Mucosa of descending colon (tissue), 3 donors: ENCODE data around the gene MRPL57. TPM values are rescaled to one million over a fixed set of nuclear protein-coding genes. Genes with fewer than 3 reads are reported as not detected.
"Not testable (repeated sequence)": the region's sequence is repeated elsewhere in the genome, so short reads cannot be mapped to it uniquely, and the experiment has no call there.

Experiments
- ATAC-seq: fragments of 200-7000 bp; cut with Tn5 transposase; one replicate; pipeline ENCODE4 v1.9.1; 2020; ENCODE audit warnings: mild to moderate bottlenecking, moderate library complexity
- DNase-seq, 3 donors: peaks; one replicate each; pipeline ENCODE4 v3.0.0-alpha.2; 2020
- H3K36me3 ChIP-seq: fragments of 200-600 bp; one replicate; pipeline ENCODE4 v1.8.0; 2021; ENCODE audit warnings: low read depth, mild to moderate bottlenecking
- H3K4me1 ChIP-seq: fragments of 200-600 bp; one replicate; pipeline ENCODE4 v1.8.0; 2021; ENCODE audit warnings: low read depth, mild to moderate bottlenecking
- H3K4me3 ChIP-seq: fragments of 200-600 bp; one replicate; pipeline ENCODE4 v1.8.0; 2021; ENCODE audit warnings: mild to moderate bottlenecking
- H3K9me3 ChIP-seq: fragments of 200-600 bp; one replicate; pipeline ENCODE4 v1.8.0; 2021; ENCODE audit warnings: mild to moderate bottlenecking
- CTCF ChIP-seq: fragments of 200-600 bp; IDR thresholded peaks from one replicate; pipeline ENCODE4 v1.8.0; 2022; ENCODE audit warnings: antibody characterized with exemption, mild to moderate bottlenecking
- intact Hi-C, 2 donors: fragments of 100-400 bp; cut with DNase I in 1 of 2; cut with micrococcal nuclease in 1 of 2; formaldehyde crosslinking; loops; one replicate each; pipeline versions ENCODE4 v1.11.0 to v1.11.1; 2022; cut with DNase I, micrococcal nuclease
- total RNA-seq, 3 donors: library from RNA; stranded (reverse); fragmentation: NEBNext Ultra II Directional in 2 of 3; extraction: Animal tissue kit (Norgen Biotek cat#: 25700) in 2 of 3; gene quantifications; one replicate each; pipeline versions ENCODE4 v1.2.1 to v1.2.4, GENCODE V29; 2021 to 2023
- donor health status: DM: no; HTN: no; CAD: no; lungs with moderate emphysema.
- donor health status: DM: no; HTN: no; CAD: no.
- donor health status: DM: no; HTN: yes; CAD: no.

Gene MRPL57
- total RNA-seq, 3 donors from 2014 or later = 11.9 to 16.1 (median 13.8) TPM

DNA sequence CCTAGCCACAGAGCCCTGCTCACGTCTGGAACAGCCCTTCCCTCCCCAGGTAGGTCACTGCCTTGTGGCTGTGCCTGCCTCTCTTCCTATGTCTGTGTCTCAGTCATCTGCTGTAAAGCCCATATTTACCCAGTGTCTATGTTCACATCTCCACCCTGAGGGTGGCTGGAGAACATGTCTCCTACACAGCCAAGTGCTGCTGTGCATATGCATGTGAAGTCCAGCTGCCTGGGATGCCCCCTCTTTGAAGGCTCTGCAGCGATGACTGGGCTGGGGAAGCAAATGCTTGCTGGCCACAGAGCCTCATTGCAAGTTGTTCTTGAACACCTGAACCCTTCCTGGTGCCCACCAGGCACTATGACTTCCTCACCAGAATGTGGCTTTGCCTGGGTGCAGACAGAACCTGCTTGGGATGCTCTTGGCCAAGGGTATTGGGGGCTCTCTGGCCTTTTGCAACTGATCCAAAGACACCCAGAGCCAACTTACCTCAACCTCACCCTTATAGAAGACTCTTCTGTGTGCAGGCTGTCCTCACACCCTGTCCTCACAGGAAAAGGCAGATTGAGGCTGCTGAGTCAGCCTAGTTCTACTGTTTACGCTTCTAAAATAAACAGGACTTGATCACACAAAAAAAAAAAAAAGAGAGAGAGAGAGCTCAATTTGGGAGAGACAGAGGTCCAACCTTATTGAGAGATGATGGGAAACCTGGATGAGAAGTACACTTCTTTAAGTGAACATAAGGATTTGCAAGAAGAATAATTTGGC, 26.5 kb downstream of the MRPL57 start:
- no peak overlapping the region for H3K4me3 ChIP-seq
- intact Hi-C loops = no loop called here

DNA sequence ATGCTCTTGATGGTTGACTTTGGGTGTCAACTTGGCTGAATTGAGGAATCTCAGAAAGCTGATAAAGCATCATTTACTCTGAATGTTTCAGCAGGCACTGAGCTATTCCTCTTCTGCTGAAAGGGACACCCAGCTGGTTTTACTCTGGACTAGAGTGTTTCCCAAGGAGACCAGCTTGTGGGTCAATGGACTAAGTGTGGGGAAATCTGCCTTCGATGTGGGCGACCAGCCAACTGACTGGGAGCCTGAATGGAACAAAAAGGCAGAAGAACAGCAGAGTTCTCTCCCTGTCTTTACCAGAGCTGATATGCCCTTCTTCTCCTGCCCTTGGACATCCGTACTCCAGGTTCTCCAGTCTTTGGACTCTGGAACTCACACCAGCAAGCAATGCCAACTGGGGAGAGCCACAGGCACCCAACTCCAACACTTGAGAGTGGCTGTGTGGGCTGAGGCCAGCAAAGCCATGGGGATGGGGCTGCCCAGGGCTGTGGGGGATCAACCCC, 32.2 kb downstream of the MRPL57 start:
- DNase-seq (no peak), ATAC-seq (no peak)
- no peak for TF ChIP-seq CTCF
- no peaks in the 10 kb centered on the region for H3K36me3 ChIP-seq
- no peaks in the 10 kb centered on the region for H3K4me1 ChIP-seq
- H3K4me3 ChIP-seq = no peak overlapping the region
- intact Hi-C loops = no loop called here
- no peaks in the 10 kb centered on the region for H3K9me3 ChIP-seq

More for the DNA sequence above, 26.5 kb downstream of the MRPL57 start:
- H3K9me3 ChIP-seq = no peaks in the 10 kb centered on the region
- TF ChIP-seq CTCF = no peak
- ATAC-seq = no peak
- H3K36me3 ChIP-seq = no peaks in the 10 kb centered on the region
- DNase-seq = no peak
- H3K4me1 ChIP-seq = no peaks in the 10 kb centered on the region

GRCh38 chr13:21212138-21212775, 35.8 kb downstream of the MRPL57 start:
- Histone ChIP-seq H3K4me1 (no peaks in the 10 kb centered on the region), H3K36me3 (no peaks in the 10 kb centered on the region), H3K9me3 (no peaks in the 10 kb centered on the region), H3K4me3 (no peak overlapping the region)
- DNase-seq = no peak
- no peak for TF ChIP-seq CTCF
- ATAC-seq = no peak
- intact Hi-C loops = no loop called here

DNA sequence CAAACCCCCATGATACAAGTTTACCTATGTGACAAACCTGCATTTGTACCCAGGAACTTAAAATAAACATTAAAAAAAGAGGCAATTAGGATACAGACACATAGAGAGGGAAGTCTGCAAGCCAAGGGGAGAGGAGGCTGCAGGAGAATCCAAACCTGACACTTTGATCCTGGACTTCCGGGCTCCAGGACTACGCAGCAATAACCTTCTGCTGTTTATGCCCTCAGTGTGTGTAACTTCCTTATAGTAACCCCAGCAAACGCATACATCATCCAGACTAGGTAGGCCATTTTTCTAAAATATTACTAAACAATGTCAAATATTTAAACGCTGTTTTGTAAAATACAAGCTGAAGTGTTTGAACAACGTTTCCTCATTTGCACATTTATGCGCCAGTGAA, 39.0 kb downstream of the MRPL57 start:
- ATAC-seq = peak; percentile 61
- DNase-seq, H3K4me3 ChIP-seq, H3K4me1 ChIP-seq, H3K36me3 ChIP-seq, H3K9me3 ChIP-seq, intact Hi-C loops: not testable (repeated sequence)

GRCh38 chr13:21216332-21216731, 39.9 kb downstream of the MRPL57 start:
- no peak overlapping the region for H3K4me3 ChIP-seq
- intact Hi-C loops = no loop called here
- no peaks in the 10 kb centered on the region for H3K36me3 ChIP-seq
- H3K9me3 ChIP-seq = peaks cover 2% of the 10 kb centered on the region
- ATAC-seq (no peak), DNase-seq (no peak)
- H3K4me1 ChIP-seq = no peaks in the 10 kb centered on the region
- TF ChIP-seq CTCF = no peak

DNA sequence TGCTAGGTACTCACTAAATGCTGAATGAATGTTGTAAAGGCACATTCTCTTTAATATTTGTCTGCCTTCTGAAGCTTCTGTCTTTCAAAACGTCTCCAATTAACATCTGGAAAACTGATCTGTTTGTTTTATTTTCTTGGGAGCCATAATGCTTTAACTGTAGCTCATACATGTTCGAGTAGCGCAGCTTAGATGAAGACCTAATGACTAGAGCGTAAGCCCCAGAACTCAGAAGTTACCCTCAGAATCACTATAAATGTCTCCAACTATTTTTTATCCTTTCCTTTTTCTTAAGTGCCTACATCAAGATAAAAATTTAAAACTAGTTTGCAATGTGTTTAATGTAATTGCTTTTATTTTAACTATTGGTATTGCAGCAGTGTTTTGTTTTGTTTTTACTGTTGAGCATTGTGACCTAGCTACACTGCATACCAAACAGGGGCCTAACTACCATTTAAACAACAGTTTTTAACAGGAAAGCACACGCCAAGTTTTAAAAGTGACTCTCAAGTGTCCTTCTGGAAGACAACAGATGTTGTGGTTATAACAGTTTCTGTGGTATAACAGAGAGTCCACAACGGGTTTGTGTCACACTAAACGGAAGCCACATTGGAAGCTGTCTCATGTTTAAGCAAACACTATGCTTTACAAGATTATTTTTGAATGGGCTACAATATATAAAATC, 42.0 kb downstream of the MRPL57 start:
- Histone ChIP-seq H3K36me3 (no peaks in the 10 kb centered on the region), H3K9me3 (peaks cover 2% of the 10 kb centered on the region), H3K4me3 (no peak overlapping the region), H3K4me1 (no peaks in the 10 kb centered on the region)
- ATAC-seq (peak; percentile 33), DNase-seq (no peak)
- intact Hi-C loops = no loop called here
- no peak for TF ChIP-seq CTCF
